HG03097 (cell line): ENCODE measurements around the gene GPR146.
"Not testable (repeated sequence)": the region's sequence is repeated elsewhere in the genome, so short reads cannot be mapped to it uniquely, and the experiment has no call there.

ENCODE experiments used
- ATAC-seq: cut with Tn5 transposase; IDR thresholded peaks from one replicate; pipeline ENCODE4 v1.9.1; 2021; ENCODE audit not compliant: unreplicated experiment, low FRiP score

The GPR146 gene, protein sequence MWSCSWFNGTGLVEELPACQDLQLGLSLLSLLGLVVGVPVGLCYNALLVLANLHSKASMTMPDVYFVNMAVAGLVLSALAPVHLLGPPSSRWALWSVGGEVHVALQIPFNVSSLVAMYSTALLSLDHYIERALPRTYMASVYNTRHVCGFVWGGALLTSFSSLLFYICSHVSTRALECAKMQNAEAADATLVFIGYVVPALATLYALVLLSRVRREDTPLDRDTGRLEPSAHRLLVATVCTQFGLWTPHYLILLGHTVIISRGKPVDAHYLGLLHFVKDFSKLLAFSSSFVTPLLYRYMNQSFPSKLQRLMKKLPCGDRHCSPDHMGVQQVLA

DNA sequence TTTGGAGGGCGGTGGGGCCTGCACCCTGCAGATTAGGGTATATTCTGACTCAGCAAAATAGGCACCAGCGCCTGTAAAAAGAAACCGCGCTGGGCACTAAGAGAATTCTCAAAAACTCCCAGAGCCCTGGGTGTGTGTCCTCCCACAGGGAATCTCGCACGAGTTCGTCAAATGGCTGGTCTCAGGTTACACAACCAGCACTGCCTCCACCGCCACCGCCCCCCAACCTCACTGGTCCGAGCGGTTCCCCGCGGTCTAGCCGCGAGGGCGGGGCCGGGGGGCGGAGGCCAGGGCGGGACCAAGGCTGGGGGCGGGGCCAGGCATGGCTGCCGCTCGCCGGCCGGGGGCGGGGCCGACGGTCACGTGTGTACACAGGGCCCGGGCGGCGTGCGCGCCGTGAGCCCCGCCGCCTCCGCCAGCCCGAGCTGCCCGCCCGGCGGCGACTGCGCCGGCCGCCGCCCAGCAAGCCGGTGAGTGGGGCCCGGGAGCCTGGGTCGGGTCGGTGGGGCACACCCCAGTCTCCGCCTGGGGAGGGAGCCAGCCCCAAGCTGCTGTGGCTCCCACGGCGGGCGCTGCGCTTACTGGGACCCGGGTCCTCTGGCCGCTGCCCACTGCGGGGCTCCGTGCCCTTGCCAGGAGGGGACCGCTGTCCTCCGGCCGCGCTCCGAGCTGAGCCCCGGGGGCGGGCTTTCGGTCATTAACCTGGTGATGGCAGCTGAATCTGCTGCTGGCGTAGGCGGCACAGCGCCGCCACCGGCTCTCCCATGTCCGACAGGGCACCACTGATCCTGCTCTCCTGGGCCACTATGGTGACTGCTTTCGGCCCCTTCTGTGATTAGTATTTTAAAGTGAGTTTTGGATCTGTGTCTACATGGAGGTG lies at the start of gene GPR146:
Gene GPR146, plus strand, starts transcription at position 358 of the 880 bp plus-strand sequence. CDS start 12,970 bp downstream, outside the sequence.
- ATAC-seq, result peak; percentile 79

DNA sequence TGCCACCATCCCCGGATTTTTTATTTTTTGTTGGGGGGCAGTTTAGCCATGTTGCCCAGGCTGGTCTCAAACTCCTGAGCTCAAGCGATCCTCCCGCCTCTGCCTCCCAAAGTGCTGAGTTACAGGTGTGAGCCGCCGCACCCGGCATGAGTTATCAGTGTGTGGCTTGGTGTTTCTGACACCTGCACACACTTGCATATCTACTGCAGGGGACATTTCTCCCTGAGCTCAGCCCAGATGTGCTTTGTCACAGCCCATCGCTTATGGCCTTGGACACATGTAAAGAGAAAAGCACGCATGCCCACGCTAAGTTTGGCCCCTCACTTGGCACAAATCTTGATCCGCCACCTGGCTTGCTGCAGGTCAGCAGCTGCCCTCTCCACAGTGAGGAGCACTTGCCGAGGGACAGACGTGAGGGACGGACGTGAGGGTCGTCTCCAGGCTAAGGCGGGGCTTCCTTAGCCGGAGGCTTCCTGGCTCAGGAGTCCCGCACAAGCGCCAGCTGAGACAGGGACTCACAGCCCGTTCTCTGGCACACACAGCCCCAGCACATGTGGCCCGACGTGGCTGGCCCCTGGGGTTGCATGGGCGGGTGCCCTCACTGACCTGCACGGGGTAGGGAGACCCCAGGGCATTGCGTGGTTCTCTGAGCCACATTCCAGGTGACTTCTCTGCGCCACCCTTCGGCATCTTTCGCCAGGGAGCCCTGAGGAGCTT lies 49.6 kb upstream of the GPR146 start:
- no peak for ATAC-seq

DNA sequence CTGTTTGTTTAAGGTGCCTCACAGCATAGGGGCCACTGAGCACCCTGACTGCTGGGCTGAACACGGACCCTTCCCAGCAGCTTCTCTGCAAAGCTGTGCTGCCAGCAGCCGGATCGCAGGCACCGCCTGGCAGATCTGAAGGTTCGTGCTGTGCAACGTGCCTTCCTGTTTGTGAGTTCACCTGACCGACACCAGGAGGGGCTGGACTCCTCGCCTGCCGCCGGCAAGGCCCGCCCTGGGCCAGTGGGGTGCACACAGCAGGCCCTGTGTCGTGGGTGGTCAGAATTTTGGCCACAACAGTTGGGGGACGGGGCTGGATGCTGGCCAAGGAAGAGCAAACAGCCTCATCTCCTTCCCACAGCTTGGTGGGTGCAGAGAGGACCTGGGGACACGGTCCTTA lies 48.8 kb upstream of the GPR146 start:
- ATAC-seq, result no peak

DNA sequence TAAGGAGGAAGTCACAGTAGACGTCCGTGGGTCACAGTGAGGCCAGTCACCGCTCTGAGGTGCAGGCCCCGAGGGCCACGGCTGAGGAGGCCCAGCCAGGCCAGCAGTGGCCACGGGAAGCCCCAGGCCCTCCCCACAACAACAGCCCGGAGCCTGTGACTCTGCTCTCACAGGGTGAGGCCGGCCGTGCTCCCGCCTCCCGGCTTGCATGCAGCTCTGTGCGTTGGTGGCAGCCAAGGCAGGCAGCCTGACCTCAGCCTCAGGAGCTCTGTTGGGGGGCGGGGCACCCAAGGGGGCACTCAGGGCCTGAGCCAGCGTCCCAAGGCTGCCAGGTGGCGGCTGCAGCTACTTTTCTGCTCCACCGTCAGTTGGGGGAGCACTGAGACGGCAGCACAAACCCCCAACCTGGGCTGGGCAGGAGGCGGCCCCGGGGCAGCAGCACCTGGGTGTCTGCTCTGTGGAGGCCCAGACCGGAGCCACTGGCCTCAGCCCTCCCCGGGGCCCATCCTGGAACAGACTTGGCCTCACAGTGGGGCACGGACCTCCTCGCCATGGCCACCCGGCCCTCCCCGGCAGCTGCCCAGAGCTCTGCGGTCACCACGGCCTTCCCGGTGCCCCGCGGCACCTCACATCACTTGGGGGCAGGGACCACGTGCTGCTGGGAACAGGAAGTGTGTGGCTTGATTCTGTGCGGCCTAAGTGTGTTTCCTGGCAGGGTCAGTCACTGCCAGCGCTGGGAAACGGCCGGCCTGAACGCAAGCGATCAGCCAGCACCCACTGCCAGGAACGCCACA lies 48.1 kb upstream of the GPR146 start:
- no peak for ATAC-seq

DNA sequence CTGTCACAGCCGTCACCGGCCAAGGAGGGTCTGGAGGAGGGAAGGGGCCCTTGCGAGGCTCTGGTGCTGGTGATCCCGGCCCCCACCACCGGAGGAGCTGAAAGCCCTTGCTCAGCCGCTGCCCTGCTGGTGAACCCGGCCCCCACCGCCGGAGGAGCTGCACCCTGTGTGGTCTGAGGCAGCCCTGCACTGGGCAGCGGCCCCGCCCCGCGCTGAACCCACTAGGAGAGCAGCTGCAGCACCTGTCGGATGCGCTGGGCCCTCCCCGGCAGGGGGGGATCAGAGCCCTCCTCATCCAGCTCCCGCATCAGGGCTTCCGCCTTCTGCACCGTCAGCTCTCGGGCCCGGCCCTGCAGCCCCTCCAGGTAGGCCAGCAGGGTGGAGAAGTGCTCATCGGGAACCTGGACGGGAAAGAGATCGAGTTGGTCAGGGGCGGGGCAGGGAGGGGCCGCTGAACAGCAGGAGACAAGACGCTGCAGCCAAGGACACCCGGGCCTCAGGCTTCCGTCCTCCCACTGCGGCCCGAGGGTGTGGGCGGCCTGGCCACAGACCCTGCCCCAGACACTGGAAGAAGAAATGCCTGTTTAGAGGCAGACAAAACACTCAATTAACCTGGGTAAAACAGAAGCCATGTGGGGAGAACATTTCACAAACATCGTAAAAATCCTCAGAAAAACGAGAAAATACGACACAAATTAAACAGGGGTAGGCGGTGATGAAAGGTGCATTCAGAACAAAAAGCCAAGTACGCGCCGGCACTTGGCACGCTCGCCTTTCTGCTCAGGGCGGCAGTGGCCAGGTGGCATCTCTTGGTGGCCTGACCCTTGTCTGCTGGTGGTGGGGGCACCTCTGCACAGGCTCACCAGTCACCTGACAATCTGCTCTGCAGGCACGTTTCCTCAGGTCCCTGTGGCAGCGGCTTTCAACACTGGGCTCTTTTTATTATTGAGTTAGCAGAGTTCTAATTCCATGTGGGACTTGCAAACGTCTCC lies 46.6 kb upstream of the GPR146 start:
- no peak for ATAC-seq

DNA sequence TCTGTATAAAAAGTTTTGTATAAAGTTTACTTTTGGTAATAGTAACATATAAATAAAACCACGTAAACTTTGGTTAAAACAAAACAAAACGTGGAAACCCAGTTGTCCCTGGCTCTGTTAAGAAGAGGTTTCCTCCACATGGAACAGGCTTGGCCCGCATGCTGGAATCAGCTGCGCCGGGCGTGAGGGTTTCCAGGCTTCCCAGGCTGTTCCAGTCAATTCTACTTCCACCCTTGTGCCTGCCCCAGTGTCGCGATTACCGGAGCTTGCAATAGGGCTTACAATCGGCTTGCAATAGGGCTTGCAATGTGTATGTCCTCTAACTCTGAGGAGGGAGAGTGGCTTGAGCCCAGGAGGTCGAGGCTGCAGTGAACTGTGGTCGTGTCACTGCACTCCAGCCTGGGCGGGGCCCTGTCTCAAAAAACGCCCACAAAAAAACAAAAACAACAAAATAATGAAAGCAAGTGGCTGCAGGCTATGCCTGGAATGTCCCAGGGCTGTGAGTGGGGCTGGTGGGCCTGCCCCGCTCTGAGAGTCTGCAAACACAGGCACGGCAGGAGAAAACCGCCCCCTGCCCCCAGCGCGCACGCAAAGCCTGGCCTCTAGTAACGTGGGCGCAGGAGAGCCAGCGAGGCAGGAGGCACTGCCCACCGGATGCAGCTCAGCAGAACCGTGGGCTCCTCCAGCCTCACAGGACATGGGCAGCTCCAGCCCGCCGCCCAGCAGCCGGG lies 45.0 kb upstream of the GPR146 start:
- no peak for ATAC-seq

DNA sequence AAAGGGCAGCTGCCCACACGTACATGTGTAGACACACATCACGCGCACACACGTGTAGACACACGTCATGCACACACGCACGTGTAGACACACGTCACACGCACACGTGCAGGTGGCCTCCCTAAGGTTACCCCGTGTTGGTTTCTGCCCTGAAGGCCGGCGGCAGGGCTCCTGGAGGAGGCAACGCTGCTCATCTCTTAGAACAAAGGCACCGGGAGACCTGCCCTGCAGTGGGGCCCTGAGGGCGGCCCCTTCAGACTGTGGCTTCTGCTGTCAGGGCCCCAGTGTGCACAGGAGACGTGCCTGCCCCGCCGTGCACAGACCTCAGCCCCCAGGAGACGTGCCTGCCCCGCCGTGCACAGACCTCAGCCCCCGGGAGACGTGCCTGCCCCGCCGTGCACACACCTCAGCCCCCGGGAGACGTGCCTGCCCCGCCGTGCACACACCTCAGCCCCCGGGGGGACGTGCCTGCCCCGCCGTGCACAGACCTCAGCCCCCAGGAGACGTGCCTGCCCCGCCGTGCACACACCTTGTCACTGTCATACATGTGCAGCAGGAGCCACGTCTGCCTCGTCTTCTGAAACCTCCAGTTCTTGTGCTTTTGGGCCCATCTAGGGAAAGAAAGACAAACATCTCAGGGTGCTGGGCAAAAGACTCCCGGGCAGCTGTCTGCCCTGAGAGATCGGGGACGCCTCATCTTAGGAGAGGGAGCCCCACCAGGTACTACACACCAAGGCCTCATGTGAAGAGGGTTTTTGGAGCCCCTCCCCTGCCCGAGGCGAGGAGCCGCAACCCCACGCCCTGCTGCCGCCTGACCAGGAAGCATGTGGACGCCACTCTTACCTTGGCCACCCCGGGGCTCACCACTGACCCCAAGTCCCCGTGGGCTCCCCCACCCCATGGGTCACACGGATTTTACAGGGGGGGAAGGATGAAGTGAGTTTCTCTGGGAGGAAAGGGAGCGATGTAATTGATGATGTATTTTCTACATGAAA lies 44.1 kb upstream of the GPR146 start:
- no peak for ATAC-seq

DNA sequence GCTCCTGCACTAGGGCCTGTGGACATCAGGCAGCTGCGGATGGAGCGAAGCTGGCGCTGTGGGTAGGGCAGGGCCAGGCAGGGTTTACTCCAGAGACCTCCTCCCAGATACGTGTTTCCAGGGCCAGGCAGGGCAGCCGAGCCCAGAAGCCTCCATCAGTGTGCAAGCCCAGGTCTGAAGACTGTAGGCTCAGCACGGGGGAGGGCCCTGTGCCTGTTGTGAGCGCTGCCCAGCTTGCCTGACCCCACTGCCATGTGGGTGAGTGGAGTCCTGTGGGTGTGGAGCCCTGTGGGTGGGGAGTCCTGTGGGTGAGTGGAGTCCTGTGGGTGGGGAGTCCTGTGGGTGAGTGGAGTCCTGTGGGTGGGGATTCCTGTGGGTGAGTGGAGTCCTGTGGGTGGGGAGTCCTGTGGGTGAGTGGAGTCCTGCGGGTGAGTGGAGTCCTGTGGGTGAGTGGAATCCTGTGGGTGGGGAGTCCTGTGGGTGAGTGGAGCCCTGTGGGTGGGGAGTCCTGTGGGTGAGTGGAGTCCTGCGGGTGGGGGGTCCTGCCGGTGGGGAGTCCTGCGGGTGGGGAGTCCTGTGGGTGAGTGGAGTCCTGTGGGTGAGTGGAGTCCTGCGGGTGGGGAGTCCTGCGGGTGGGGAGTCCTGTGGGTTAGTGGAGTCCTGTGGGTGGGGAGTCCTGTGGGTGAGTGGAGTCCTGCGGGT lies 43.1 kb upstream of the GPR146 start:
- ATAC-seq, result not testable (repeated sequence)

DNA sequence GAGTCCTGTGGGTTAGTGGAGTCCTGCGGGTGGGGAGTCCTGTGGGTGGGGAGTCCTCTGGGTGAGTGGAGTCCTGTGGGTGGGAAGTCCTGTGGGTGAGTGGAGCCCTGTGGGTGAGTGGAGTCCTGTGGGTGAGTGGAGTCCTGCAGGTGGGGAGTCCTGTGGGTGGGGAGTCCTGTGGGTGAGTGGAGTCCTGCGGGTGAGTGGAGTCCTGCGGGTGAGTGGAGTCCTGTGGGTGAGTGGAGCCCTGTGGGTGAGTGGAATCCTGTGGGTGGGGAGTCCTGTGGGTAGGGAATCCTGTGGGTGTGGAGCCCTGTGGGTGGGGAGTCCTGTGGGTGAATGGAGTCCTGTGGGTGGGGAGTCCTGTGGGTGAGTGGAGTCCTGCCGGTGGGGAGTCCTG lies 42.3 kb upstream of the GPR146 start:
- ATAC-seq, result not testable (repeated sequence)

DNA sequence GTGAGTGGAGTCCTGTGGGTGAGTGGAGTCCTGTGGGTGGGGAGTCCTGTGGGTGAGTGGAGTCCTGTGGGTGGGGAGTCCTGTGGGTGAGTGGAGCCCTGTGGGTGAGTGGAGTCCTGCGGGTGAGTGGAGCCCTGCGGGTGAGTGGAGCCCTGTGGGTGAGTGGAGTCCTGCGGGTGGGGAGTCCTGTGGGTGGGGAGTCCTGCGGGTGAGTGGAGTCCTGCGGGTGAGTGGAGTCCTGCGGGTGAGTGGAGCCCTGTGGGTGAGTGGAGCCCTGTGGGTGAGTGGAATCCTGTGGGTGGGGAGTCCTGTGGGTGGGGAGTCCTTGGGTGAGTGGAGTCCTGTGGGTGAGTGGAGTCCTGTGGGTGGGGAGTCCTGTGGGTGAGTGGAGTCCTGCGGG lies 41.9 kb upstream of the GPR146 start:
- not testable (repeated sequence) for ATAC-seq

DNA sequence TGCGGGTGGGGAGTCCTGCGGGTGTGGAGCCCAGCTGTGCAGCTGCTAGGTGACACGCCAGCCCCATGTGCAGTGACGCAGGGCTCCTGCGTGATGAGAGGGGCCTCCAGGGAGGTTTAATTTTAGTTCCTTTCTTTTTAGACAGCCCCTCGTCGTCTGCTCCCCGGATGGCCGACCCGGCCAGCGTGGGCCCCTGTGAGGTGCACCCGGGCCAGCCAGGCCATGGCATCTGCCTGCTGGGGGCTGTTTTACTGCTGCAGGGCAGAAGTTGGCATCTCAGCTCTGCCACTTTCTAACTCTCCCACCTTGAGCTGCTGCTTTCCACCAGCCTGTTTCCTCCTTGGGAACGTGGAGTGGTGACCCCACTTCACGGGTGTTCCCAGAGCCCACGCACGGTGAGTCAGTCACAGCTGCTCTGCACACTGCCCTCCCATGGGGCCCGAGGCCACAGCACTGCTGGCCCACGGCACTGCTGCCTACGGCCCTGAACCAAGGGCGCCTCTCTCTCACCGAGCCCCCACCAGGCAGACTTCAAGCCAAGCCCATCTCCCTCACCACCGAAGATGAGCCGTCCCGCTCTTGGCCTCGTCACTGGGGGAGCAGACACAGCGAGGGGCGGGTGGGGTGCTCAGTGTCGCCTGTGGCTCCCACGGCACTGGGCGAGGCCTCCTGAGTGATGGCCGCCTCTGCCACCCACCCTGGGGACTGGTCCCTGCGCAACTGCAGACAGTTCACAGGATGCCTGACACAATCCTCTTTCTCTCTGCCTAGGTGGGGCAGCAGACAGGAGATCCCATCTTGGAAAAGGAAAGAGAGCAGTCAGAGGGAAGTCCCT lies 40.1 kb upstream of the GPR146 start:
- no peak for ATAC-seq

DNA sequence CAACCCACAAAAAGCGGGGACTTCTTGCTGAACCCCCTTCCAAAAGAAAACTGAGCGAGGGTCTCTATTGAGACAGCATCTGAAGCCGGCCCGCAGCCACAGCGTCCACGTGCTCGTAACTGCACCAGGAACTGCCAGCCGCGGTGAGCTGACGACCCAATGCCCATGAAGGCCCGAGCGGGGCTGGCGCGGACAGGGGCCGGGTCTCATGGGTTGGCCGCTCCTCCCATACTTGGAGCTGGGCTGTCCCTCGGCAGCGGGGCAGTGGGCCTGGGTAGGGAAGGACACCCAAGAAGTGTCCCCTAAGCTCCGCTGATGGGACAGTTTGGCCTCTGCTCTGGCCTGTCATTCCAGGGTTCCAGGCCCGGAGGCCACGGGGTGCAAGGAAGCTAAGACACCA lies 39.0 kb upstream of the GPR146 start:
- no peak for ATAC-seq

DNA sequence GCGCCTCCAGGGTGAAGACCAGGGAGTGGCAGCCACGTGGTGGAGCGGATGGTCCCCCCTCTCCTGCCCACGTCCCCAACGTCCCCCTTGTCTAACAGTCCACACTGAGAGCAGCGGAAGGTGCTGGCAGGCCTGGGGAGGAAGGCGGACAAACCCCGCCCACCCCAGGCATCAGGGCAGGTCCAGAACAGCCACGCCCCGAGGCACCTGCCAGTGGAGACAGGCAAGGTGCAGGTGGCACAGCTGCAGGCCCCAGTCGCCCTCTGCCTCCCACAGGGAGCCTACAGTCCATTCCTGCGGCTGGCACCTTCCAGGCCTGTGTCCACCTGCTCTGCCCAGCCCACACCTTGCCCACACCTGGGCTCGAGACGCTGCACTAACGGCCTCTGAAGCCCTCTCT lies 36.4 kb upstream of the GPR146 start:
- no peak for ATAC-seq

DNA sequence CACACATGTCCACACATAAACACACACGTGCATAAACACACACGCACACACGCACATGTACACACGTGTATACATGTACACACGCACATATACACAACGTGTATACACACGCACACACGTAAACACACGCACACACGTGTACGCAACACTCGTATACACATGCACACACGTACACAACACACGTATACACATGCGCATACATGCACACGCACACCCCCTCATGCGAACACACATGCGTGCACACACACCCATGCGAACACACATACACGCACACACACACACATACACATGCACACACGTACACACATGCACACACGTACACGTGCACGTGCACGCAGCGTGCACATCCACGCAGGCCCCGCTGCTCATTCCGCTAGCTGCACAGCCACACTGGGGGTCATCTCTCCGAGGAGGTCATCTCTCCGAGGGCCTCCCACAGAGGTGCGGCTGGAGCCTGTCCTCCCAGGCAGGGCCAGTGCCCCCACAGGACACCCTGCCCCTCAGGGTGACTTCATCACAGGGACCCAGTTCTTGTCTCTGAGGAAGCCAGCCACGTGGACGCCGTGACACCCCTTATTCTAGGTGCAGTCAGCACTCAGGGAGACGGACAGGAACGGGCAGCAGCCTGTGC lies 35.5 kb upstream of the GPR146 start:
- ATAC-seq, result no peak

DNA sequence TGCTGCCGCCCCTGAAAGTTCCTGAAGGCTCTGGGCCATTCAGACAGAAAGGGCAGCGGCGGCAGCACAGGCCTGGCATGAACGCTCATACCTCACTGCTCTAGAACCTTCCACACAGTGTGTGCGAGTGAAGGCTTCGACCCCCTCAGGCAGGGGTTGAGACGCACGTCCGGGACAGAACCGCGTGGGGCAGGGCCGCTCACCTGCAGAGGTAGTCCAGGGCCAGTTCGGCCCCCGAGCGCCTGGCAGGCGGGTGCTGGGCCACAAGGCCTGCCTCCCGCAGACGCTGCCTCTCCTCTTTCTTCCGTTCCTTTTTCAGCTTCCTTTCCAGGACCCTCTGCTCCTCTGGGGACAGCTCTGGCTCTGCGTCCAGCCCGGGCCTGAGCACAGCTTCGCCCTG lies 34.6 kb upstream of the GPR146 start:
- no peak for ATAC-seq
